ENCODE results near the gene KRTAP10-12. TPM values are rescaled to one million over a fixed set of nuclear protein-coding genes. Genes with fewer than 3 reads are reported as not detected.

The KRTAP10-12 gene
- total and polyA plus RNA-seq, 2 of the 13 experiments (the other 11 are each of a cell fraction or from before 2014, with no cell fraction given), result not detected

- TF ChIP-seq FIP1L1 (IDR thresholded peaks at IDR 0.05; ENCODE audit: borderline replicate concordance, insufficient read depth, low read depth, low read length) (no peak), TBX3 (IDR thresholded peaks at IDR 0.05; ENCODE audit: borderline replicate concordance) (no peak), KLF11 (CRISPR knock-in tag; IDR thresholded peaks at IDR 0.05) (no peak), MAFF (IDR thresholded peaks at IDR 0.05; ENCODE audit: low read depth, low read length) (no peak), MTF1 (CRISPR knock-in tag; IDR thresholded peaks at IDR 0.05) (no peak), PHF8 (CRISPR knock-in tag; IDR thresholded peaks at IDR 0.05) (no peak; the same call in 1 of the 2 replicates), ZFAT (CRISPR knock-in tag; conservative IDR thresholded peaks at IDR 0.05) (no peak), ZNF766 (CRISPR knock-in tag; IDR thresholded peaks at IDR 0.05; ENCODE audit: borderline replicate concordance) (peak; percentile 51; the same call in 1 of the 2 replicates), KMT2A (CRISPR knock-in tag; IDR thresholded peaks at IDR 0.05) (no peak), SYNCRIP (IDR thresholded peaks at IDR 0.05; ENCODE audit: insufficient read depth, low read depth, low read length) (no peak), MTA3 (CRISPR knock-in tag; IDR thresholded peaks at IDR 0.05) (no peak), ZBTB1 (CRISPR knock-in tag; IDR thresholded peaks at IDR 0.05; ENCODE audit: borderline replicate concordance) (no peak), ZBTB7A (CRISPR knock-in tag; IDR thresholded peaks at IDR 0.05) (peak; percentile 74; the same call in 1 of the 2 replicates), ZSCAN9 (CRISPR knock-in tag; IDR thresholded peaks at IDR 0.05; ENCODE audit: borderline replicate concordance) (0 out of 2 replicates have a peak, but pooled peaks have one; percentile 44), ZFX (CRISPR knock-in tag; IDR thresholded peaks at IDR 0.05; ENCODE audit: low read depth) (peak; percentile 66), ZNF136 (CRISPR knock-in tag; IDR thresholded peaks at IDR 0.05; ENCODE audit: low read depth) (no peak), NFRKB (IDR thresholded peaks at IDR 0.05) (no peak), EED (CRISPR knock-in tag; IDR thresholded peaks at IDR 0.05) (no peak)
- TF ChIP-seq, protein P1, sequence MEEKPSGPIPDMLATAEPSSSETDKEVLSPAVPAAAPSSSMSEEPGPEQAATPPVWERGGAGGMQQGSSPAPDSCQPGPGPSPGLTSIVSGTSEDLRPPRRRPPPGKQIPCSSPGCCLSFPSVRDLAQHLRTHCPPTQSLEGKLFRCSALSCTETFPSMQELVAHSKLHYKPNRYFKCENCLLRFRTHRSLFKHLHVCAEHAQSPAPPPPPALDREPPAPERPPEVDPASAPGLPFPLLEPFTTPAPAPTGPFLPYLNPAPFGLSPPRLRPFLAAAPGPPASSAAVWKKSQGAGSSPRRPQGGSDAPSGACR (CRISPR knock-in tag; IDR thresholded peaks at IDR 0.05), result peak; percentile 92
- TF ChIP-seq, protein P2, sequence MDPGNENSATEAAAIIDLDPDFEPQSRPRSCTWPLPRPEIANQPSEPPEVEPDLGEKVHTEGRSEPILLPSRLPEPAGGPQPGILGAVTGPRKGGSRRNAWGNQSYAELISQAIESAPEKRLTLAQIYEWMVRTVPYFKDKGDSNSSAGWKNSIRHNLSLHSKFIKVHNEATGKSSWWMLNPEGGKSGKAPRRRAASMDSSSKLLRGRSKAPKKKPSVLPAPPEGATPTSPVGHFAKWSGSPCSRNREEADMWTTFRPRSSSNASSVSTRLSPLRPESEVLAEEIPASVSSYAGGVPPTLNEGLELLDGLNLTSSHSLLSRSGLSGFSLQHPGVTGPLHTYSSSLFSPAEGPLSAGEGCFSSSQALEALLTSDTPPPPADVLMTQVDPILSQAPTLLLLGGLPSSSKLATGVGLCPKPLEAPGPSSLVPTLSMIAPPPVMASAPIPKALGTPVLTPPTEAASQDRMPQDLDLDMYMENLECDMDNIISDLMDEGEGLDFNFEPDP (CRISPR knock-in tag; conservative IDR thresholded peaks at IDR 0.05), result no peak
- TF ChIP-seq, protein P3, sequence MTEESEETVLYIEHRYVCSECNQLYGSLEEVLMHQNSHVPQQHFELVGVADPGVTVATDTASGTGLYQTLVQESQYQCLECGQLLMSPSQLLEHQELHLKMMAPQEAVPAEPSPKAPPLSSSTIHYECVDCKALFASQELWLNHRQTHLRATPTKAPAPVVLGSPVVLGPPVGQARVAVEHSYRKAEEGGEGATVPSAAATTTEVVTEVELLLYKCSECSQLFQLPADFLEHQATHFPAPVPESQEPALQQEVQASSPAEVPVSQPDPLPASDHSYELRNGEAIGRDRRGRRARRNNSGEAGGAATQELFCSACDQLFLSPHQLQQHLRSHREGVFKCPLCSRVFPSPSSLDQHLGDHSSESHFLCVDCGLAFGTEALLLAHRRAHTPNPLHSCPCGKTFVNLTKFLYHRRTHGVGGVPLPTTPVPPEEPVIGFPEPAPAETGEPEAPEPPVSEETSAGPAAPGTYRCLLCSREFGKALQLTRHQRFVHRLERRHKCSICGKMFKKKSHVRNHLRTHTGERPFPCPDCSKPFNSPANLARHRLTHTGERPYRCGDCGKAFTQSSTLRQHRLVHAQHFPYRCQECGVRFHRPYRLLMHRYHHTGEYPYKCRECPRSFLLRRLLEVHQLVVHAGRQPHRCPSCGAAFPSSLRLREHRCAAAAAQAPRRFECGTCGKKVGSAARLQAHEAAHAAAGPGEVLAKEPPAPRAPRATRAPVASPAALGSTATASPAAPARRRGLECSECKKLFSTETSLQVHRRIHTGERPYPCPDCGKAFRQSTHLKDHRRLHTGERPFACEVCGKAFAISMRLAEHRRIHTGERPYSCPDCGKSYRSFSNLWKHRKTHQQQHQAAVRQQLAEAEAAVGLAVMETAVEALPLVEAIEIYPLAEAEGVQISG (CRISPR knock-in tag; IDR thresholded peaks at IDR 0.05), result peak; percentile 47
- TF ChIP-seq, protein P4, sequence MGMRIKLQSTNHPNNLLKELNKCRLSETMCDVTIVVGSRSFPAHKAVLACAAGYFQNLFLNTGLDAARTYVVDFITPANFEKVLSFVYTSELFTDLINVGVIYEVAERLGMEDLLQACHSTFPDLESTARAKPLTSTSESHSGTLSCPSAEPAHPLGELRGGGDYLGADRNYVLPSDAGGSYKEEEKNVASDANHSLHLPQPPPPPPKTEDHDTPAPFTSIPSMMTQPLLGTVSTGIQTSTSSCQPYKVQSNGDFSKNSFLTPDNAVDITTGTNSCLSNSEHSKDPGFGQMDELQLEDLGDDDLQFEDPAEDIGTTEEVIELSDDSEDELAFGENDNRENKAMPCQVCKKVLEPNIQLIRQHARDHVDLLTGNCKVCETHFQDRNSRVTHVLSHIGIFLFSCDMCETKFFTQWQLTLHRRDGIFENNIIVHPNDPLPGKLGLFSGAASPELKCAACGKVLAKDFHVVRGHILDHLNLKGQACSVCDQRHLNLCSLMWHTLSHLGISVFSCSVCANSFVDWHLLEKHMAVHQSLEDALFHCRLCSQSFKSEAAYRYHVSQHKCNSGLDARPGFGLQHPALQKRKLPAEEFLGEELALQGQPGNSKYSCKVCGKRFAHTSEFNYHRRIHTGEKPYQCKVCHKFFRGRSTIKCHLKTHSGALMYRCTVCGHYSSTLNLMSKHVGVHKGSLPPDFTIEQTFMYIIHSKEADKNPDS (CRISPR knock-in tag; IDR thresholded peaks at IDR 0.05), result no peak
- TF ChIP-seq, protein P5, sequence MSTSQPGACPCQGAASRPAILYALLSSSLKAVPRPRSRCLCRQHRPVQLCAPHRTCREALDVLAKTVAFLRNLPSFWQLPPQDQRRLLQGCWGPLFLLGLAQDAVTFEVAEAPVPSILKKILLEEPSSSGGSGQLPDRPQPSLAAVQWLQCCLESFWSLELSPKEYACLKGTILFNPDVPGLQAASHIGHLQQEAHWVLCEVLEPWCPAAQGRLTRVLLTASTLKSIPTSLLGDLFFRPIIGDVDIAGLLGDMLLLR (CRISPR knock-in tag; IDR thresholded peaks at IDR 0.05), result no peak
Observed at GRCh38 chr21:44700101-44701022, 3.4 kb downstream of the KRTAP10-12 start (continued).
